Aorta (tissue), 5 donors: Measurements from ENCODE around the gene MRPL21. TPM values are rescaled to one million over a fixed set of nuclear protein-coding genes. Genes with fewer than 3 reads are reported as not detected.

ENCODE experiments used
- ATAC-seq: fragments of 200-7000 bp; cut with Tn5 transposase; one replicate; pipeline ENCODE4 v1.9.1; 2022; ENCODE audit warnings: moderate library complexity; ENCODE audit not compliant: low FRiP score
- DNase-seq, 2 donors: peaks; one replicate each; pipeline ENCODE4 v3.0.0-alpha.2; 2020
- H3K27ac ChIP-seq, 2 donors: one replicate each; pipeline ENCODE4 v1.5.1; 2013; ENCODE audit warnings: low read length in 2 of 2, mild to moderate bottlenecking in 2 of 2, moderate library complexity in 2 of 2, control low read depth in 1 of 2, inconsistent platforms in 1 of 2, low read depth in 1 of 2
- H3K27me3 ChIP-seq, 2 donors: one replicate each; pipeline ENCODE4 v1.6.1; 2013; ENCODE audit warnings: control low read depth in 1 of 2, low read length in 1 of 2, mild to moderate bottlenecking in 1 of 2, moderate library complexity in 1 of 2; ENCODE audit not compliant: insufficient read depth in 2 of 2, control insufficient read depth in 1 of 2
- H3K36me3 ChIP-seq, 2 donors: one replicate each; pipeline ENCODE4 v1.6.1; 2013; ENCODE audit warnings: control low read depth in 1 of 2, low read length in 1 of 2, mild to moderate bottlenecking in 1 of 2; ENCODE audit not compliant: insufficient read depth in 2 of 2, control insufficient read depth in 1 of 2
- H3K4me1 ChIP-seq, 2 donors: one replicate each; pipeline ENCODE4 v1.6.1; 2013; ENCODE audit warnings: low read length in 2 of 2, control low read depth in 1 of 2, mild to moderate bottlenecking in 1 of 2, moderate library complexity in 1 of 2; ENCODE audit not compliant: insufficient read depth in 2 of 2, control insufficient read depth in 1 of 2
- H3K4me3 ChIP-seq, 2 donors: one replicate each; pipeline ENCODE4 v1.5.1; 2013; ENCODE audit warnings: low read length in 2 of 2, control low read depth in 1 of 2, mild to moderate bottlenecking in 1 of 2
- H3K9me3 ChIP-seq: one replicate; pipeline ENCODE4 v1.6.1; 2013; ENCODE audit warnings: mild to moderate bottlenecking, low read length; ENCODE audit not compliant: control insufficient read depth
- WGBS, 2 donors: extraction: QIAGEN DNeasy Blood & Tissue Kit; methylation state at CpG; one replicate each; pipeline ENCODE4 v1.1.7; 2013; 5-methylcytosine and 5-hydroxymethylcytosine counted together
- intact Hi-C, 2 donors: fragments of 100-400 bp; cut with DNase I; formaldehyde crosslinking; loops; one replicate each; pipeline versions ENCODE4 v1.14.2 to v1.15.0; 2022
- polyA plus RNA-seq, 2 donors: library from polyadenylated mRNA; stranded (reverse); fragments of 200-250 nt; gene quantifications; one replicate each; pipeline ENCODE4 v1.2.3, GENCODE V29; 2013
- total RNA-seq, 2 donors: library from RNA; stranded (reverse); fragmentation: NEBNext Ultra II Directional; extraction: Animal tissue kit (Norgen Biotek cat#: 25700); gene quantifications; one replicate each; pipeline ENCODE4 v1.2.1, GENCODE V29; 2021
- donor health status: healthy with polysubstance abuse.
- donor health status: Bipolar disorder and iron deficiency.
- donor health status: DM: no; HTN: no; CAD: no.
- donor health status: DM: no; HTN: no; CAD: no.
- donor health status: DM: yes; HTN: yes; CAD: no.

MRPL21 gene
- total and polyA plus RNA-seq, 4 donors, result 31.7 to 69.7 (median 44.3) TPM

DNA sequence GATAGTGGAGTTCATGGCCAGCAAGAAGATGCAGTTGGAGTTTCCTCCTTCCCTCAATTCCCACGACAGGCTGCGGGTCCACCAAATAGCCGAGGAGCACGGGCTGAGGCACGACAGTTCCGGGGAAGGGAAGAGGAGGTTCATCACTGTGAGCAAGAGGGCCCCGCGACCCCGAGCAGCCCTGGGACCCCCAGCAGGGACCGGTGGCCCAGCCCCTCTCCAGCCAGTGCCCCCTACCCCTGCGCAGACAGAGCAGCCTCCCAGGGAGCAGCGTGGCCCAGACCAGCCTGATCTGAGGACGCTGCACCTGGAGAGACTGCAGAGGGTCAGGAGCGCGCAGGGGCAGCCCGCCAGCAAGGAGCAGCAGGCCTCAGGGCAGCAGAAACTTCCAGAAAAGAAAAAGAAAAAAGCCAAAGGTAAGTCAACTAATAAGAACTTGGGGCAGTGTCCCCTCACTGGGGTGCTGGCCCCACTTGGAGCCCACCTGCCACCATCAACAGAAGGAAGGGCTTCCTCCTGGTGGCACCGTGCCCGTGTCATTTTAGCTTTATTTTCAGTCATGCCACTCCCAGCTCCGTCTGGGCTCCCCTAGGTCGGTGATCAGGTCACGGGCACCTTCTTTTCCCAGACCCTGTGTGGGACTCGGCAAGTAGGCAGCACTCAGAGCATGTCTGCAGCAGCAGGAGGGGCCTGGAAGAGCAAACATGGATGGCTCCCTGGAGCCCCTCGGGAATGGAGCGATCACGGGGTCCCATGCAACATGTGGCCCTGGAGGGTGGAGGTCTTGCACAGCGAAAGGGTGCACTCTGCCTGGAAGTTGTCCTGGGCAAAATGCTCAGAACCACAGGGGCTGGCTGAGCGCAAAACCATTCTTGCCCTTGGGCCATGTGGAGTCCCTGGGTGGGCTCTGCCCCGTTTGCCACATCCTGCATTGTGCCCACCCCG lies 33.3 kb upstream of the MRPL21 start:
- Histone ChIP-seq H3K36me3 (peaks cover 0 to 6% of the 10 kb centered on the region in 2 donors), H3K9me3 (no peaks in the 10 kb centered on the region), H3K27ac (no peak overlapping the region), H3K4me1 (no peaks in the 10 kb centered on the region), H3K4me3 (no peak overlapping the region), H3K27me3 (no peaks in the 10 kb centered on the region)
- intact Hi-C loops, result no loop called here
- no peak for ATAC-seq
- no peak for DNase-seq
- WGBS, 2 donors, result 91 to 94% methylated on average over 25 to 29 of the region's 29 CpGs

- Histone ChIP-seq H3K36me3 (peaks cover 0 to 6% of the 10 kb centered on the region in 2 donors), H3K27me3 (no peaks in the 10 kb centered on the region), H3K27ac (no peak overlapping the region), H3K9me3 (no peaks in the 10 kb centered on the region), H3K4me3 (no peak overlapping the region), H3K4me1 (no peaks in the 10 kb centered on the region)
- WGBS, 2 donors, result 84 to 90% methylated on average over 10 of the region's 10 CpGs
- intact Hi-C loops, result no loop called here
- ATAC-seq (no peak), DNase-seq (peak in 1 of 2 donors; percentile 60)
Observed at GRCh38 chr11:68936358-68936636, 32.7 kb upstream of the MRPL21 start.

DNA sequence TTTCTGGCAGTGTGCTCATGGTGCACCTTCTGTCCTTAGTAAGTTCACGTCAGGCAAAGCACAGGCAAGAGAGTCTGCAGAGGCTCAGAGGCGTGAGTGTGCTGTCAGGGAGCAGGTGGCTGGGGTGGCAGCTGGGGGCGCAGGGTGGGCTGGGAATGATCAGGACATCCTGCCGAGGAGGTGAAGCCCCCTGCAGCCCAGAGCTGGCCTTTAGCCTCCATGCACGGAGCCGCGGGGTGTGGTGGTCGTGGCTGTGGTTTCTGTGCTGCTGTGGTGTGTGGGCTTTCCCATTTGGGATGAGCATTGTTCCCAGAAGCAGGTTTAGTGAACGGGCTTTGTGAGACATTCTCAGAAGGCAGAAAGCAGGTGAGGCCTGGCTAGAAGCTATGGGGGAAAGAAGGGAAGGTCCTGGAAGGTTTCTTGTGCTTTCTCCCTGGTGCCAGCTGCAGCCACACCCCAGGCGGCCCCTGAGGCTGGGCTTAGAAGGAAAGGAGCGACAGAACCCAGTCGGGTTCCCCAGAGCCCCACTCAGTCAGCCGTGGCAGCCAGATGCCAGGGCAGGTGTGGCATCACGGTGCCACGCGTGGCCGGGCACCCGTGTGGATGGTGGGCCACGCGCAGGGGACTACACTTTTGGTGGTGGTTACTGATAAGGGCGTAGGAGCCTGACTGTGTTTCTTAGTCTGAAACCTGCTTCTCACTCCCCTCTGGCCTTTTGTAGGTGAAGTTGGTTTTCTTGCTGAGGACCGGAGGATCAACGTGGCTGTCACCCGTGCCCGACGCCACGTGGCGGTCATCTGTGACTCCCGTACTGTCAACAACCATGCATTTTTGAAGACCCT lies 32.1 kb upstream of the MRPL21 start:
- DNase-seq, result no peak
- Histone ChIP-seq H3K9me3 (no peaks in the 10 kb centered on the region), H3K4me3 (no peak overlapping the region), H3K4me1 (no peaks in the 10 kb centered on the region), H3K27me3 (no peaks in the 10 kb centered on the region), H3K36me3 (peaks cover 0 to 6% of the 10 kb centered on the region in 2 donors), H3K27ac (no peak overlapping the region)
- ATAC-seq, result no peak
- intact Hi-C loops, result no loop called here
- 93% methylated on average over 29 of the region's 29 CpGs for WGBS, 2 donors

DNA sequence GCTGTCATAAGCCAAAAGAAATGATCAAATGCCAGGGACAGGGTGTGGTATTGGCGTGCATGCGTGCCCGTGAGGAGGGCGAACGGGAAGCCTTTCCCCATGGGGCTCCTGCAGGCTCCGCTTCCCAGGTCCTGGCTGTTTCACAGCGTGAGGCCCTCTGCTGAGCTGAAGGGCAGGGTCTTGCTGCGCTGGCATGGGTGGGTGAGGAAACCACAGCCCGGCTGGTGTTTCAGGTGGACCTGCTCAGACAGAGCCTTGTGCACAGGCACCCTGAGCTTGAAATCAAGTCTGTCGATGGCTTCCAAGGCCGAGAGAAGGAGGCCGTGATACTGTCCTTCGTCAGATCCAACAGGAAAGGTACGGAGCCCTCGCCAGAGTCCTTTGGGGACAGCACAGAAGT lies 31.4 kb upstream of the MRPL21 start:
- Histone ChIP-seq H3K4me1 (no peaks in the 10 kb centered on the region), H3K36me3 (peaks cover 0 to 6% of the 10 kb centered on the region in 2 donors), H3K27ac (no peak overlapping the region), H3K9me3 (no peaks in the 10 kb centered on the region), H3K4me3 (no peak overlapping the region), H3K27me3 (no peaks in the 10 kb centered on the region)
- intact Hi-C loops, result no loop called here
- no peak for DNase-seq
- 92% methylated on average over 15 of the region's 15 CpGs for WGBS, 2 donors
- ATAC-seq, result no peak

- Histone ChIP-seq H3K4me1 (no peaks in the 10 kb centered on the region), H3K9me3 (no peaks in the 10 kb centered on the region), H3K27me3 (no peaks in the 10 kb centered on the region), H3K27ac (no peak overlapping the region), H3K36me3 (peaks cover 0 to 6% of the 10 kb centered on the region in 2 donors), H3K4me3 (no peak overlapping the region)
- ATAC-seq, result no peak
- DNase-seq, result no peak
- intact Hi-C loops, result no loop called here
- WGBS, 2 donors, result 90 to 97% methylated on average over 13 of the region's 13 CpGs
Observed at GRCh38 chr11:68934666-68935065, 31.0 kb upstream of the MRPL21 start.

GRCh38 chr11:68934321-68934645 lies 30.7 kb upstream of the MRPL21 start:
- Histone ChIP-seq H3K27me3 (no peaks in the 10 kb centered on the region), H3K9me3 (no peaks in the 10 kb centered on the region), H3K27ac (no peak overlapping the region), H3K36me3 (peaks cover 0 to 8% of the 10 kb centered on the region in 2 donors), H3K4me1 (no peaks in the 10 kb centered on the region), H3K4me3 (no peak overlapping the region)
- ATAC-seq, result no peak
- WGBS, 2 donors, result 92% methylated on average over 12 of the region's 12 CpGs
- intact Hi-C loops, result no loop called here
- no peak for DNase-seq

DNA sequence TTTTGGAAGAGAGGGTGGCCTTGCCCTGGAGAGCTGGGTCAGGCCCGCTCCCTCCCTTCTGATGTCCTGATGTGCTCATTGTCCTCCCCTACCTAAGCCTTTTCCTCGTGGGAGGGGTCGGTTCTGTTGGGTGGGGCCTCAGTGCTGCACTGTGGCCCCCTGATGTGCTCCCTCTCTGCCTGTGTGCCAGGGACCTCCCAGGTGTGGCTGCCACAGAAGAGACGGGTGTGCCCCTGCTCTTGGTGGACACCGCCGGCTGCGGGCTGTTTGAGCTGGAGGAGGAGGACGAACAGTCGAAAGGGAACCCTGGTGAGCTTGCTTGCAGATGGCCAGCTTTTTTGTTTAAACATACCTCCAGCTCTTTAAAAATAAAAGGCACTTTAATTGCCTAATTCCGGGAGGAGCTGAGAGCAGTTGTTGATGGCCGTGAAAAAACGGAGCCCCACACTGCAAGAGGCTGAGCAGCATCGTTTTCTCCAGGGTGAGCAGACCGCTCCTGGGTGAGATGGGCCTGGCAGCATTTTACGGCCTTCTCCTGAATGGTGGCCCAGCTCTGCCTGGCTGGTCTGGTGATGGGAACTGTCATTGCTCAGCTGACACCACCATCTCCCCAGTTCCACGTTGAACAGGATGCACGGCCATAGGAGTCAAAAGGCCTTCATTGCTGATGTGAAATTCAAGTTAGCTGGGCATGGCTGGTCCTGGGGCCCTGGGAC lies 30.1 kb upstream of the MRPL21 start:
- Histone ChIP-seq H3K27ac (no peak overlapping the region), H3K36me3 (peaks cover 0 to 12% of the 10 kb centered on the region in 2 donors), H3K27me3 (no peaks in the 10 kb centered on the region), H3K4me3 (no peak overlapping the region), H3K9me3 (no peaks in the 10 kb centered on the region), H3K4me1 (no peaks in the 10 kb centered on the region)
- 88 to 91% methylated on average over 17 of the region's 17 CpGs for WGBS, 2 donors
- ATAC-seq (no peak), DNase-seq (no peak)
- intact Hi-C loops, result no loop called here

DNA sequence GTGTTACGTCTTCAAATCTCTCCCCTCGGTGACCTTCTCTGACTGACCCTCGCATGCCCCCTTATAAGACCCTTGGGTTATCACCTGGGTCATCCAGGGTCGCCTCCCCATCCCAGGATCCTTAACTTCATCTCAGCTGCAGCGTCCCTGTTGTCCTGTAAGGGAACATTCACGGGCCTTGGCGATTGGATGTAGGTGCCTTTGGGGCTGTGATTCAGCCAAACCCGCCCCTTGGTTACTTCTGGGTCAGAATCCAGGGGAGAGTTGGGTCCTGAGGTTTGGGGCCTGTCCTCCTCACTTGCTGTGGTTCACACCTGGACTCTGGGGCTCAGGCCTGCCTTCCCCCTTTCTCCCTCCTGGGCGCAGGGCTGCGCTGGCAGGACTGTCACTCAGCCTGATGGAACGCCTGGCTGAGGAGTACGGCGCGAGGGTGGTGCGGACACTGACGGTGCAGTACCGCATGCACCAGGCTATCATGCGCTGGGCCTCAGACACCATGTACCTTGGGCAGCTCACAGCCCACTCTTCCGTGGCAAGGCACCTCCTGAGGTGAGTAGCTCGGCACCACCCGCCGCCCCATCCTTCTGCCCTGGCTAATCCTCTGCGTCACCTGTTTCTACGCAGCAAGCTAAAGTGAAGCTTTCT lies 29.4 kb upstream of the MRPL21 start:
- ATAC-seq (no peak), DNase-seq (no peak)
- Histone ChIP-seq H3K9me3 (no peaks in the 10 kb centered on the region), H3K27ac (no peak overlapping the region), H3K4me1 (no peaks in the 10 kb centered on the region), H3K27me3 (no peaks in the 10 kb centered on the region), H3K36me3 (peaks cover 0 to 12% of the 10 kb centered on the region in 2 donors), H3K4me3 (no peak overlapping the region)
- intact Hi-C loops, result no loop called here
- 95% methylated on average over 24 of the region's 24 CpGs for WGBS, 2 donors
